Measurements from ENCODE around the gene MARCHF2.

DNA sequence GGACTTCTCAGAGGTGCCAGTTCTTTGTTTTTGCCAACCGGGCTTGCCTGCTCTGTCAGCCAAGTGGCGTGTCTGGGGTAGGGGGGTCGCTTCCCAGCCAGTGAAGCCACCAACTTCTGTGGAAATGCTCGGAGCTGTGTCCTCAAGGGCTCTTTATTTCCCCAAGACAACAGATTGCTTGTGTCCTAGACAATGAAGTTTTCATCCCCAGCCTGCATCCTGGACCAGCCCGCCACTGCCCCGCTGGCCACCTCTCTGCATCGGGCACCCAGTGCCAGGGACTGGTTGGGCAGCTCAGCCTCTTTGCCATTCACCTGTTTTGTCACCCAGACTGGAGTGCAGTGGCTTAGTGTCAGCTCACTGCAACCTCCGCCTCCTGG, 19.2 kb upstream of the MARCHF2 start:
- TF ChIP-seq KDM5A (IDR thresholded peaks at IDR 0.05) (no peak), EP300 (IDR thresholded peaks at IDR 0.05) (no peak), FOSL2 (IDR thresholded peaks at IDR 0.05) (no peak), FOSL2 (CRISPR knock-in tag; IDR thresholded peaks at IDR 0.05) (no peak)
- TF ChIP-seq, protein P1, sequence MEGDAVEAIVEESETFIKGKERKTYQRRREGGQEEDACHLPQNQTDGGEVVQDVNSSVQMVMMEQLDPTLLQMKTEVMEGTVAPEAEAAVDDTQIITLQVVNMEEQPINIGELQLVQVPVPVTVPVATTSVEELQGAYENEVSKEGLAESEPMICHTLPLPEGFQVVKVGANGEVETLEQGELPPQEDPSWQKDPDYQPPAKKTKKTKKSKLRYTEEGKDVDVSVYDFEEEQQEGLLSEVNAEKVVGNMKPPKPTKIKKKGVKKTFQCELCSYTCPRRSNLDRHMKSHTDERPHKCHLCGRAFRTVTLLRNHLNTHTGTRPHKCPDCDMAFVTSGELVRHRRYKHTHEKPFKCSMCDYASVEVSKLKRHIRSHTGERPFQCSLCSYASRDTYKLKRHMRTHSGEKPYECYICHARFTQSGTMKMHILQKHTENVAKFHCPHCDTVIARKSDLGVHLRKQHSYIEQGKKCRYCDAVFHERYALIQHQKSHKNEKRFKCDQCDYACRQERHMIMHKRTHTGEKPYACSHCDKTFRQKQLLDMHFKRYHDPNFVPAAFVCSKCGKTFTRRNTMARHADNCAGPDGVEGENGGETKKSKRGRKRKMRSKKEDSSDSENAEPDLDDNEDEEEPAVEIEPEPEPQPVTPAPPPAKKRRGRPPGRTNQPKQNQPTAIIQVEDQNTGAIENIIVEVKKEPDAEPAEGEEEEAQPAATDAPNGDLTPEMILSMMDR (IDR thresholded peaks at IDR 0.05) = no peak

Data from A549 (cell line).